C4-2B (cell line): ENCODE data around the gene CDH23.

Source experiments
- H3K27ac ChIP-seq: fragments of 450-650 bp; 2 replicates; pipeline ENCODE4 v1.5.1; 2017
- CTCF ChIP-seq: fragments of 450-650 bp; conservative IDR thresholded peaks from 2 replicates; pipeline ENCODE4 v1.5.1; 2017; ENCODE audit warnings: mild to moderate bottlenecking
- ZFX ChIP-seq: fragments of 450-650 bp; IDR thresholded peaks from 2 replicates; pipeline ENCODE4 v1.6.1; 2017

CDH23 gene

GRCh38 chr10:71534568-71535194 lies 138.0 kb downstream of the CDH23 start:
- no peak overlapping the region for H3K27ac ChIP-seq
- no peak for TF ChIP-seq CTCF
- no peak for TF ChIP-seq ZFX

- H3K27ac ChIP-seq: no peak overlapping the region
- TF ChIP-seq ZFX (no peak), CTCF (no peak)
Observed at GRCh38 chr10:71536332-71536731, 139.6 kb downstream of the CDH23 start.

GRCh38 chr10:71537125-71537524 lies 140.4 kb downstream of the CDH23 start:
- H3K27ac ChIP-seq: no peak overlapping the region
- TF ChIP-seq ZFX (no peak), CTCF (no peak)

GRCh38 chr10:71537681-71538080 lies 141.0 kb downstream of the CDH23 start:
- TF ChIP-seq ZFX: no peak
- TF ChIP-seq CTCF: no peak
- no peak overlapping the region for H3K27ac ChIP-seq

- H3K27ac ChIP-seq: no peak overlapping the region
- TF ChIP-seq ZFX (no peak), CTCF (no peak)
Observed at GRCh38 chr10:71538608-71539260, 142.0 kb downstream of the CDH23 start.

GRCh38 chr10:71539442-71540118 lies 142.9 kb downstream of the CDH23 start:
- H3K27ac ChIP-seq: no peak overlapping the region
- TF ChIP-seq ZFX (no peak), CTCF (no peak)

- TF ChIP-seq ZFX: no peak
- no peak for TF ChIP-seq CTCF
- no peak overlapping the region for H3K27ac ChIP-seq
Observed at GRCh38 chr10:71542478-71542877, 145.8 kb downstream of the CDH23 start.
